Uterus (tissue), 4 donors: Measurements from ENCODE around the gene NR6A1. TPM values are rescaled to one million over a fixed set of nuclear protein-coding genes. Genes with fewer than 3 reads are reported as not detected.

Experiments used
- DNase-seq, 2 donors: peaks; one replicate each; pipeline ENCODE4 v3.0.0-alpha.2; 2019 to 2020
- H3K27ac ChIP-seq, 2 donors: fragments of 200-600 bp; sonication (generic); 1 replicate in 1 of 2; 2 replicates in 1 of 2; pipeline ENCODE4 v1.5.1; 2016 to 2018
- H3K27me3 ChIP-seq, 2 donors: fragments of 200-600 bp; sonication (generic); one replicate each; pipeline ENCODE4 v1.5.1; 2018 to 2019; ENCODE audit warnings: control low read depth in 1 of 2
- H3K36me3 ChIP-seq, 2 donors: fragments of 200-600 bp; sonication (generic); one replicate each; pipeline ENCODE4 v1.5.1; 2019; ENCODE audit warnings: control low read depth in 1 of 2
- H3K4me1 ChIP-seq, 2 donors: fragments of 200-600 bp; sonication (generic); one replicate each; pipeline ENCODE4 v1.5.1; 2018 to 2019; ENCODE audit warnings: control low read depth in 1 of 2
- H3K4me3 ChIP-seq, 2 donors: fragments of 200-600 bp; sonication (generic); 1 replicate in 1 of 2; 2 replicates in 1 of 2; pipeline ENCODE4 v1.5.1; 2018 to 2019; ENCODE audit warnings: mild to moderate bottlenecking in 1 of 2
- H3K9me3 ChIP-seq, 2 donors: fragments of 200-600 bp; sonication (generic); one replicate each; pipeline ENCODE4 v1.5.1; 2019; ENCODE audit warnings: control low read depth in 1 of 2
- POLR2A ChIP-seq, 2 donors: fragments of 450-650 bp; IDR thresholded peaks; one replicate each; pipeline ENCODE4 v1.6.1; 2016; ENCODE audit warnings: antibody characterized with exemption in 2 of 2, mild to moderate bottlenecking in 1 of 2, moderate library complexity in 1 of 2
- intact Hi-C: fragments of 100-400 bp; cut with DNase I; formaldehyde crosslinking; loops from one replicate; pipeline ENCODE4 v1.15.1; 2023; ENCODE audit warnings: low total_unique reads
- total RNA-seq, 4 donors: library from RNA; depleted of rRNA in 3 of 4; stranded (reverse); fragments of >200 nt in 3 of 4; gene quantifications; one replicate each; pipeline versions ENCODE4 v1.1.0 to v1.2.4, GENCODE V29; 2014 to 2023
- TF ChIP-seq, protein P1 (sequence below), 4 experiments: fragments of 200-600 bp in 2 of 4; fragments of 450-650 bp in 2 of 4; sonication (generic) in 2 of 4; IDR thresholded peaks; one replicate each; pipeline ENCODE4 v1.5.1; 2016 to 2019; ENCODE audit warnings: antibody characterized with exemption in 4 of 4, mild to moderate bottlenecking in 2 of 4, moderate library complexity in 1 of 4
- donor health status: DM: yes; HTN: yes; CAD: no.

Gene NR6A1
- total RNA-seq, 4 donors from 2014 or later: under 0.01 to 2.6 (median 1.3) TPM; not detected in 1

DNA sequence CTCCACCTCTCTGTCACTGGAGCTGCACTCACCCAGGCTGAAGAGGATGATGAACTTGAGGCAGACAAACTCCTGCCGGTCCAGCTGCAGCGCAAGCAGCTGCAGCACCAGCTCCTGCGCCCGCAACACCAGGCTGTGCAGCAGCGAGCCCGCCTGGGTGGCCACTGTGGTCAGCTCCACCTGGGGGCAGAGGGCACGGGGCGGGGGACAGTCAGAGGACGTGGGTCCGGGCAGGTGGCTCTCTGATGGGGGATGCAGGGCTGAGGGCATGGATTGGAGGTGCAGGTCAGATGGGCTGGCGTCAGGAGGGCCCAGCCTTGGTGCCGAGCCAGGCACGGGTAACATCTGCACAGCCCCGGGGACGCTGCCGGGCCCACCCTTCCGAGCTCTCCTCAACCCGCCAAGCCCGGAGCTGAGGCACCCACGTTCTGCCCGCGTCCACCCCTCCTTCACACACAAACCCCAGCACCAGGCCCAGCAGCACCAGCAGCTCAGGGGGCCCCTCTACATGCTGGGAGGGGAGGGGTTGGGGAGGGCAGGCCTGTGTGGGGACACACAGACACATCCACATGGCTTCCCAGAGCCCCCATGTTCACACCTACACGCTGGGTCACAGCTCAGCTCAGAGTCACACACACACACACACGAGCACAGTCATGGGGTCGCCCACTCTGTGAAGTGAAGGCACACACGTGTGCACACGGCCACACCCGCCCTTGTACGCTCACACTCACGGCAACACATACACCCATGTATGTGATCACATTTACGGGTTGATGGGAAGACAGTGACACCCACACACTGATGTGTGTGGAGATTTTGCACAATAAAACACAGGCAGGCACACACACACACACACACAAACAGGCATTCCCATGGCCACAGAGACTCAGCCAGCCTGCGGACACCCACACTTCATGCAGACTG, 279.8 kb downstream of the NR6A1 start:
- H3K9me3 ChIP-seq: no peaks in the 10 kb centered on the region
- no peaks in the 10 kb centered on the region for H3K4me1 ChIP-seq
- H3K27ac ChIP-seq: no peak overlapping the region
- H3K27me3 ChIP-seq: peaks cover 0 to 4% of the 10 kb centered on the region in 2 donors
- H3K4me3 ChIP-seq: no peak overlapping the region
- H3K36me3 ChIP-seq: no peaks in the 10 kb centered on the region
- DNase-seq: no peak
- intact Hi-C loops: no loop called here
- TF ChIP-seq POLR2A (IDR thresholded peaks at IDR 0.05): no peak

GRCh38 chr9:124490004-124490403, 281.1 kb downstream of the NR6A1 start:
- Histone ChIP-seq H3K36me3 (no peaks in the 10 kb centered on the region), H3K4me3 (no peak overlapping the region), H3K9me3 (no peaks in the 10 kb centered on the region), H3K27me3 (peaks cover 0 to 4% of the 10 kb centered on the region in 2 donors), H3K27ac (no peak overlapping the region), H3K4me1 (no peaks in the 10 kb centered on the region)
- intact Hi-C loops: no loop called here
- no peak for DNase-seq
- no peak for TF ChIP-seq POLR2A (IDR thresholded peaks at IDR 0.05)
- TF ChIP-seq, protein P1, sequence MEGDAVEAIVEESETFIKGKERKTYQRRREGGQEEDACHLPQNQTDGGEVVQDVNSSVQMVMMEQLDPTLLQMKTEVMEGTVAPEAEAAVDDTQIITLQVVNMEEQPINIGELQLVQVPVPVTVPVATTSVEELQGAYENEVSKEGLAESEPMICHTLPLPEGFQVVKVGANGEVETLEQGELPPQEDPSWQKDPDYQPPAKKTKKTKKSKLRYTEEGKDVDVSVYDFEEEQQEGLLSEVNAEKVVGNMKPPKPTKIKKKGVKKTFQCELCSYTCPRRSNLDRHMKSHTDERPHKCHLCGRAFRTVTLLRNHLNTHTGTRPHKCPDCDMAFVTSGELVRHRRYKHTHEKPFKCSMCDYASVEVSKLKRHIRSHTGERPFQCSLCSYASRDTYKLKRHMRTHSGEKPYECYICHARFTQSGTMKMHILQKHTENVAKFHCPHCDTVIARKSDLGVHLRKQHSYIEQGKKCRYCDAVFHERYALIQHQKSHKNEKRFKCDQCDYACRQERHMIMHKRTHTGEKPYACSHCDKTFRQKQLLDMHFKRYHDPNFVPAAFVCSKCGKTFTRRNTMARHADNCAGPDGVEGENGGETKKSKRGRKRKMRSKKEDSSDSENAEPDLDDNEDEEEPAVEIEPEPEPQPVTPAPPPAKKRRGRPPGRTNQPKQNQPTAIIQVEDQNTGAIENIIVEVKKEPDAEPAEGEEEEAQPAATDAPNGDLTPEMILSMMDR (IDR thresholded peaks at IDR 0.05): no peak

- Histone ChIP-seq H3K27ac (no peak overlapping the region), H3K27me3 (peaks cover 0 to 4% of the 10 kb centered on the region in 2 donors), H3K9me3 (no peaks in the 10 kb centered on the region), H3K4me3 (no peak overlapping the region), H3K36me3 (no peaks in the 10 kb centered on the region), H3K4me1 (no peaks in the 10 kb centered on the region)
- intact Hi-C loops: no loop called here
- TF ChIP-seq, protein P1 (IDR thresholded peaks at IDR 0.05): no peak
- TF ChIP-seq POLR2A (IDR thresholded peaks at IDR 0.05): no peak
- DNase-seq: no peak
These were observed 281.9 kb downstream of the NR6A1 start for GRCh38 chr9:124489222-124489621.

- no peak overlapping the region for H3K4me3 ChIP-seq
- TF ChIP-seq, protein P1 (IDR thresholded peaks at IDR 0.05): no peak
- TF ChIP-seq POLR2A (IDR thresholded peaks at IDR 0.05): no peak
- H3K9me3 ChIP-seq: no peaks in the 10 kb centered on the region
- H3K36me3 ChIP-seq: no peaks in the 10 kb centered on the region
- intact Hi-C loops: no loop called here
- H3K27me3 ChIP-seq: peaks cover 0 to 4% of the 10 kb centered on the region in 2 donors
- no peak for DNase-seq
- H3K27ac ChIP-seq: no peak overlapping the region
- H3K4me1 ChIP-seq: no peaks in the 10 kb centered on the region
These were observed 282.4 kb downstream of the NR6A1 start for GRCh38 chr9:124488641-124489210.

GRCh38 chr9:124487260-124488182, 283.6 kb downstream of the NR6A1 start:
- DNase-seq: no peak
- H3K27me3 ChIP-seq: peaks cover 0 to 4% of the 10 kb centered on the region in 2 donors
- TF ChIP-seq, protein P1 (IDR thresholded peaks at IDR 0.05): no peak
- TF ChIP-seq POLR2A (IDR thresholded peaks at IDR 0.05): no peak
- no peaks in the 10 kb centered on the region for H3K9me3 ChIP-seq
- H3K4me1 ChIP-seq: no peaks in the 10 kb centered on the region
- no peak overlapping the region for H3K4me3 ChIP-seq
- H3K36me3 ChIP-seq: no peaks in the 10 kb centered on the region
- intact Hi-C loops: no loop called here
- H3K27ac ChIP-seq: no peak overlapping the region
